Measurements from ENCODE around the gene XKR7. TPM values are rescaled to one million over a fixed set of nuclear protein-coding genes. Genes with fewer than 3 reads are reported as not detected.
A peak's percentile ranks its signal among the peaks of the same experiment; 100 is the strongest.

The XKR7 gene
- total RNA-seq, 1 experiment from 2014 or later: 0.73 TPM

GRCh38 chr20:31930779-31931178 lies 37.2 kb upstream of the XKR7 start:
- no peak for DNase-seq
- H3K27me3 ChIP-seq (ENCODE audit: control insufficient read depth, insufficient read depth, low read length): no peaks in the 10 kb centered on the region
- H3K4me3 ChIP-seq (ENCODE audit: insufficient read depth, low read depth, low read length): no peak overlapping the region
- H3K36me3 ChIP-seq (replicated peaks; ENCODE audit: control insufficient read depth, insufficient read depth, low read length): no peaks in the 10 kb centered on the region

- H3K27me3 ChIP-seq (ENCODE audit: control insufficient read depth, insufficient read depth, low read length): no peaks in the 10 kb centered on the region
- H3K4me3 ChIP-seq (ENCODE audit: insufficient read depth, low read depth, low read length): no peak overlapping the region
- no peak for DNase-seq
- no peaks in the 10 kb centered on the region for H3K36me3 ChIP-seq (replicated peaks; ENCODE audit: control insufficient read depth, insufficient read depth, low read length)
These were observed 34.3 kb upstream of the XKR7 start for GRCh38 chr20:31933698-31934097.

GRCh38 chr20:31934491-31934890 lies 33.5 kb upstream of the XKR7 start:
- no peak for DNase-seq
- H3K4me3 ChIP-seq (ENCODE audit: insufficient read depth, low read depth, low read length): no peak overlapping the region

GRCh38 chr20:31934968-31935764 lies 32.8 kb upstream of the XKR7 start:
- H3K36me3 ChIP-seq (replicated peaks; ENCODE audit: control insufficient read depth, insufficient read depth, low read length): no peaks in the 10 kb centered on the region
- DNase-seq: peak; percentile 89
- no peaks in the 10 kb centered on the region for H3K27me3 ChIP-seq (ENCODE audit: control insufficient read depth, insufficient read depth, low read length)
- no peak overlapping the region for H3K4me3 ChIP-seq (ENCODE audit: insufficient read depth, low read depth, low read length)

More at GRCh38 chr20:31934491-31934890, 33.5 kb upstream of the XKR7 start:
- no peaks in the 10 kb centered on the region for H3K36me3 ChIP-seq (replicated peaks; ENCODE audit: control insufficient read depth, insufficient read depth, low read length)
- no peaks in the 10 kb centered on the region for H3K27me3 ChIP-seq (ENCODE audit: control insufficient read depth, insufficient read depth, low read length)

- peak; percentile 66 for DNase-seq
- Histone ChIP-seq H3K27me3 (ENCODE audit: control insufficient read depth, insufficient read depth, low read length) (no peaks in the 10 kb centered on the region), H3K4me3 (ENCODE audit: insufficient read depth, low read depth, low read length) (no peak overlapping the region), H3K36me3 (replicated peaks; ENCODE audit: control insufficient read depth, insufficient read depth, low read length) (no peaks in the 10 kb centered on the region)
These were observed 31.5 kb upstream of the XKR7 start for GRCh38 chr20:31936420-31936819.

- Histone ChIP-seq H3K4me3 (ENCODE audit: insufficient read depth, low read depth, low read length) (no peak overlapping the region), H3K27me3 (ENCODE audit: control insufficient read depth, insufficient read depth, low read length) (no peaks in the 10 kb centered on the region), H3K36me3 (replicated peaks; ENCODE audit: control insufficient read depth, insufficient read depth, low read length) (no peaks in the 10 kb centered on the region)
- DNase-seq: no peak
These were observed 30.1 kb upstream of the XKR7 start for GRCh38 chr20:31937820-31938219.

GRCh38 chr20:31939661-31940060 lies 28.3 kb upstream of the XKR7 start:
- H3K4me3 ChIP-seq (ENCODE audit: insufficient read depth, low read depth, low read length): no peak overlapping the region
- H3K36me3 ChIP-seq (replicated peaks; ENCODE audit: control insufficient read depth, insufficient read depth, low read length): no peaks in the 10 kb centered on the region; the same call in 1 of the 2 replicates
- no peaks in the 10 kb centered on the region for H3K27me3 ChIP-seq (ENCODE audit: control insufficient read depth, insufficient read depth, low read length)
- no peak for DNase-seq

GRCh38 chr20:31943052-31943471 lies 24.9 kb upstream of the XKR7 start:
- Histone ChIP-seq H3K4me3 (ENCODE audit: insufficient read depth, low read depth, low read length) (no peak overlapping the region), H3K36me3 (replicated peaks; ENCODE audit: control insufficient read depth, insufficient read depth, low read length) (peaks cover 25% of the 10 kb centered on the region), H3K27me3 (ENCODE audit: control insufficient read depth, insufficient read depth, low read length) (no peaks in the 10 kb centered on the region)
- DNase-seq: no peak

GRCh38 chr20:31945319-31945718 lies 22.6 kb upstream of the XKR7 start:
- H3K27me3 ChIP-seq (ENCODE audit: control insufficient read depth, insufficient read depth, low read length): no peaks in the 10 kb centered on the region
- no peak overlapping the region for H3K4me3 ChIP-seq (ENCODE audit: insufficient read depth, low read depth, low read length)
- DNase-seq: no peak
- peaks cover 37% of the 10 kb centered on the region for H3K36me3 ChIP-seq (replicated peaks; ENCODE audit: control insufficient read depth, insufficient read depth, low read length)

- DNase-seq: no peak
These were observed 22.2 kb upstream of the XKR7 start for GRCh38 chr20:31945785-31946184.

GRCh38 chr20:31948008-31948407 lies 19.9 kb upstream of the XKR7 start:
- H3K27me3 ChIP-seq (ENCODE audit: control insufficient read depth, insufficient read depth, low read length): no peaks in the 10 kb centered on the region
- H3K36me3 ChIP-seq (replicated peaks; ENCODE audit: control insufficient read depth, insufficient read depth, low read length): peaks cover 37% of the 10 kb centered on the region
- H3K4me3 ChIP-seq (ENCODE audit: insufficient read depth, low read depth, low read length): no peak overlapping the region
- no peak for DNase-seq

More at GRCh38 chr20:31945785-31946184, 22.2 kb upstream of the XKR7 start:
- Histone ChIP-seq H3K4me3 (ENCODE audit: insufficient read depth, low read depth, low read length) (no peak overlapping the region), H3K27me3 (ENCODE audit: control insufficient read depth, insufficient read depth, low read length) (no peaks in the 10 kb centered on the region), H3K36me3 (replicated peaks; ENCODE audit: control insufficient read depth, insufficient read depth, low read length) (peaks cover 37% of the 10 kb centered on the region)

- no peak for DNase-seq
- no peak overlapping the region for H3K4me3 ChIP-seq (ENCODE audit: insufficient read depth, low read depth, low read length)
- H3K36me3 ChIP-seq (replicated peaks; ENCODE audit: control insufficient read depth, insufficient read depth, low read length): peaks cover 37% of the 10 kb centered on the region
These were observed 17.9 kb upstream of the XKR7 start for GRCh38 chr20:31949877-31950646.

GRCh38 chr20:31951203-31951529 lies 16.8 kb upstream of the XKR7 start:
- Histone ChIP-seq H3K27me3 (ENCODE audit: control insufficient read depth, insufficient read depth, low read length) (peaks cover 2% of the 10 kb centered on the region; the same call in 1 of the 2 replicates), H3K36me3 (replicated peaks; ENCODE audit: control insufficient read depth, insufficient read depth, low read length) (peaks cover 27% of the 10 kb centered on the region), H3K4me3 (ENCODE audit: insufficient read depth, low read depth, low read length) (peak overlapping the region; percentile 81)
- no peak for DNase-seq

More at GRCh38 chr20:31949877-31950646, 17.9 kb upstream of the XKR7 start:
- peaks cover 2% of the 10 kb centered on the region; the same call in 1 of the 2 replicates for H3K27me3 ChIP-seq (ENCODE audit: control insufficient read depth, insufficient read depth, low read length)

- Histone ChIP-seq H3K36me3 (replicated peaks; ENCODE audit: control insufficient read depth, insufficient read depth, low read length) (peaks cover 24% of the 10 kb centered on the region), H3K27me3 (ENCODE audit: control insufficient read depth, insufficient read depth, low read length) (peaks cover 2% of the 10 kb centered on the region; the same call in 1 of the 2 replicates), H3K4me3 (ENCODE audit: insufficient read depth, low read depth, low read length) (peak within 1 kb of the TSS; percentile 81)
- peak; percentile 99 for DNase-seq
These were observed 16.2 kb upstream of the XKR7 start, which contains the start of gene PDRG1 for GRCh38 chr20:31951530-31952453. Gene PDRG1 (minus strand): TSS chr20:31952046. CDS start chr20:31951961, 85 bp downstream.

Measured in H7 (cell line).